ENCODE measurements around the gene BID. TPM values are rescaled to one million over a fixed set of nuclear protein-coding genes. Genes with fewer than 3 reads are reported as not detected.

The BID gene
- total and polyA plus RNA-seq, 2 of the 4 experiments (the other 2 are of a cell fraction), result 69.5 to 240 TPM

GRCh38 chr22:17795661-17796548 is 21.6 kb upstream of the BID start:
- H3K9ac ChIP-seq (ENCODE audit: low read depth, low read length), result no peak overlapping the region
- H2BK20ac ChIP-seq (ENCODE audit: low read depth, low read length), result no peak overlapping the region
- dilution Hi-C loops (cut with HindIII; ENCODE audit: low sequenced_read_pairs, unreplicated experiment), result no loop called here
- H3K79me1 ChIP-seq (ENCODE audit: low read depth in 1 of 2, low read length in 2 of 2), result no peaks in the 10 kb centered on the region
- H3K9me1 ChIP-seq (ENCODE audit: insufficient read depth, low read length), result no peaks in the 10 kb centered on the region
- ATAC-seq (ENCODE audit: low read depth) (no peak), DNase-seq (no peak)
- no peak overlapping the region for H2BK120ac ChIP-seq (ENCODE audit: low read depth, low read length)
- no peaks in the 10 kb centered on the region for H3K9me3 ChIP-seq (ENCODE audit: control insufficient read depth, insufficient read depth, low read length)
- H3K27ac ChIP-seq (ENCODE audit: insufficient read depth, low read length), result no peak overlapping the region
- no peak overlapping the region for H2AFZ ChIP-seq (replicated peaks; ENCODE audit: low read length, poor library complexity)
- CTCF ChIA-PET, result no interaction called here
- intact Hi-C loops (cut with micrococcal nuclease), result no loop called here
- H2BK15ac ChIP-seq (ENCODE audit: low read depth, low read length), result no peak overlapping the region
- no peak overlapping the region for H4K8ac ChIP-seq (ENCODE audit: low read depth in 2 of 2, low read length in 2 of 2)
- H3K4me2 ChIP-seq (ENCODE audit: low read depth, low read length), result no peak overlapping the region
- no peaks in the 10 kb centered on the region for H3K4me1 ChIP-seq (ENCODE audit: control insufficient read depth, insufficient read depth, low read length)
- H3K14ac ChIP-seq (replicated peaks; ENCODE audit: low read depth, low read length), result no peak overlapping the region
- no peaks in the 10 kb centered on the region for H4K20me1 ChIP-seq (ENCODE audit: insufficient read depth, low read length)
- no peak overlapping the region for H3K4me3 ChIP-seq (ENCODE audit: insufficient read depth, low read depth, low read length)
- 88% methylated on average over 10 of the region's 32 CpGs; no CpG with 5 or more reads in 1 of the 2 experiments for WGBS, 2 experiments (ENCODE audit: extremely low coverage in 2 of 2, insufficient read length in 1 of 2)
- BruUV-seq (replicated peaks), result no TSS peak
- H2AK9ac ChIP-seq (replicated peaks; ENCODE audit: low read depth, low read length, poor library complexity), result no peak overlapping the region
- no peak overlapping the region for H4K5ac ChIP-seq (ENCODE audit: low read depth, low read length)
- no peak overlapping the region for H4K91ac ChIP-seq (ENCODE audit: insufficient read depth, low read depth, low read length)
- H2BK5ac ChIP-seq (ENCODE audit: low read depth, low read length, poor library complexity, severe bottlenecking), result no peak overlapping the region
- POLR2A ChIA-PET (ENCODE audit: unreplicated experiment), result no interaction called here
- H3K56ac ChIP-seq (ENCODE audit: extremely low read depth, insufficient read depth, low read length), result no peak overlapping the region
- no peaks in the 10 kb centered on the region for H3K27me3 ChIP-seq (ENCODE audit: control insufficient read depth, insufficient read depth, low read length)
- H3K4ac ChIP-seq (ENCODE audit: low read depth, low read length), result no peak overlapping the region
- no peak overlapping the region for H3K18ac ChIP-seq (ENCODE audit: low read depth, low read length)
- in situ Hi-C loops (cut with MboI; ENCODE audit: low sequenced_read_pairs), result no loop called here
- TF ChIP-seq CEBPB (IDR thresholded peaks at IDR 0.05; ENCODE audit: low read depth, low read length), result no peak
- H2AK5ac ChIP-seq (ENCODE audit: low read depth, low read length), result no peak overlapping the region
- no peak overlapping the region for H3K23ac ChIP-seq (ENCODE audit: low read depth, low read length)
- H3K36me3 ChIP-seq (ENCODE audit: control insufficient read depth, insufficient read depth, low read length), result peaks cover 7% of the 10 kb centered on the region; the same call in 1 of the 2 replicates
